IPS-15b (cell line): ENCODE results near the gene C9orf43.
"Not testable (repeated sequence)": the region's sequence is repeated elsewhere in the genome, so short reads cannot be mapped to it uniquely, and the experiment has no call there.

Source experiments
- H3K27me3 ChIP-seq: one replicate; pipeline ENCODE4 v1.6.1; 2013; ENCODE audit warnings: low read length; ENCODE audit not compliant: control insufficient read depth, insufficient read depth
- H3K36me3 ChIP-seq: one replicate; pipeline ENCODE4 v1.6.1; 2013; ENCODE audit warnings: low read length; ENCODE audit not compliant: control insufficient read depth, insufficient read depth
- H3K4me1 ChIP-seq: one replicate; pipeline ENCODE4 v1.6.1; 2013; ENCODE audit warnings: mild to moderate bottlenecking, low read length; ENCODE audit not compliant: control insufficient read depth, insufficient read depth
- H3K4me3 ChIP-seq: one replicate; pipeline ENCODE4 v1.5.1; 2013; ENCODE audit warnings: low read depth, low read length
- H3K9ac ChIP-seq: one replicate; pipeline ENCODE4 v1.6.1; 2013; ENCODE audit warnings: low read depth, mild to moderate bottlenecking, low read length
- H3K9me3 ChIP-seq: one replicate; pipeline ENCODE4 v1.6.1; 2013; ENCODE audit warnings: mild to moderate bottlenecking, low read length; ENCODE audit not compliant: control insufficient read depth, insufficient read depth

The C9orf43 gene

GRCh38 chr9:113403646-113404045 lies 6.9 kb upstream of the C9orf43 start:
- Histone ChIP-seq H3K9me3 (no peaks in the 10 kb centered on the region), H3K36me3 (peaks cover 10% of the 10 kb centered on the region), H3K9ac (no peak overlapping the region), H3K27me3 (no peaks in the 10 kb centered on the region), H3K4me3 (no peak overlapping the region), H3K4me1 (no peaks in the 10 kb centered on the region)

- H3K4me3 ChIP-seq, H3K27me3 ChIP-seq, H3K36me3 ChIP-seq, H3K9me3 ChIP-seq, H3K9ac ChIP-seq, H3K4me1 ChIP-seq: not testable (repeated sequence)
Observed at GRCh38 chr9:113406353-113406752, 4.2 kb upstream of the C9orf43 start.

- not testable (repeated sequence) for H3K4me1 ChIP-seq, H3K4me3 ChIP-seq, H3K27me3 ChIP-seq, H3K9me3 ChIP-seq, H3K36me3 ChIP-seq, H3K9ac ChIP-seq
Observed at GRCh38 chr9:113406873-113407511, 3.6 kb upstream of the C9orf43 start.

- H3K4me1 ChIP-seq: no peaks in the 10 kb centered on the region
- H3K9ac ChIP-seq: peak overlapping the region; percentile 90
- H3K27me3 ChIP-seq: no peaks in the 10 kb centered on the region
- peaks cover 10% of the 10 kb centered on the region for H3K36me3 ChIP-seq
- H3K4me3 ChIP-seq: peak overlapping the region; percentile 59
- no peaks in the 10 kb centered on the region for H3K9me3 ChIP-seq
Observed at GRCh38 chr9:113409481-113409880, 1.1 kb upstream of the C9orf43 start.

- peak overlapping the region; percentile 59 for H3K4me3 ChIP-seq
- no peaks in the 10 kb centered on the region for H3K9me3 ChIP-seq
- peak overlapping the region; percentile 90 for H3K9ac ChIP-seq
- H3K27me3 ChIP-seq: no peaks in the 10 kb centered on the region
- H3K36me3 ChIP-seq: peaks cover 10% of the 10 kb centered on the region
- no peaks in the 10 kb centered on the region for H3K4me1 ChIP-seq
Observed at GRCh38 chr9:113409883-113410206, 702 bp upstream of the C9orf43 start.

GRCh38 chr9:113416149-113416721 lies 5.7 kb downstream of the C9orf43 start:
- no peak overlapping the region for H3K9ac ChIP-seq
- no peaks in the 10 kb centered on the region for H3K9me3 ChIP-seq
- H3K36me3 ChIP-seq: no peaks in the 10 kb centered on the region
- H3K27me3 ChIP-seq: no peaks in the 10 kb centered on the region
- H3K4me1 ChIP-seq: no peaks in the 10 kb centered on the region
- H3K4me3 ChIP-seq: no peak overlapping the region

GRCh38 chr9:113417370-113417769 lies 6.8 kb downstream of the C9orf43 start:
- Histone ChIP-seq H3K4me1 (no peaks in the 10 kb centered on the region), H3K27me3 (no peaks in the 10 kb centered on the region), H3K9ac (no peak overlapping the region), H3K4me3 (no peak overlapping the region), H3K36me3 (no peaks in the 10 kb centered on the region), H3K9me3 (no peaks in the 10 kb centered on the region)

GRCh38 chr9:113421726-113422125 lies 11.2 kb downstream of the C9orf43 start:
- no peaks in the 10 kb centered on the region for H3K9me3 ChIP-seq
- H3K4me3 ChIP-seq: no peak overlapping the region
- H3K27me3 ChIP-seq: no peaks in the 10 kb centered on the region
- peaks cover 3% of the 10 kb centered on the region for H3K4me1 ChIP-seq
- H3K9ac ChIP-seq: no peak overlapping the region
- H3K36me3 ChIP-seq: no peaks in the 10 kb centered on the region

- Histone ChIP-seq H3K36me3 (no peaks in the 10 kb centered on the region), H3K4me3 (no peak overlapping the region), H3K4me1 (peaks cover 3% of the 10 kb centered on the region), H3K9me3 (no peaks in the 10 kb centered on the region), H3K27me3 (no peaks in the 10 kb centered on the region), H3K9ac (no peak overlapping the region)
Observed at GRCh38 chr9:113425072-113425471, 14.5 kb downstream of the C9orf43 start.

- Histone ChIP-seq H3K9ac (no peak overlapping the region), H3K4me3 (no peak overlapping the region), H3K36me3 (no peaks in the 10 kb centered on the region), H3K4me1 (peaks cover 3% of the 10 kb centered on the region), H3K27me3 (no peaks in the 10 kb centered on the region), H3K9me3 (no peaks in the 10 kb centered on the region)
Observed at GRCh38 chr9:113426701-113427100, 16.2 kb downstream of the C9orf43 start.

GRCh38 chr9:113427629-113428028 lies 17.1 kb downstream of the C9orf43 start:
- H3K9me3 ChIP-seq: no peaks in the 10 kb centered on the region
- H3K9ac ChIP-seq: no peak overlapping the region
- H3K36me3 ChIP-seq: no peaks in the 10 kb centered on the region
- no peak overlapping the region for H3K4me3 ChIP-seq
- H3K4me1 ChIP-seq: peaks cover 3% of the 10 kb centered on the region
- H3K27me3 ChIP-seq: no peaks in the 10 kb centered on the region

- Histone ChIP-seq H3K4me3 (no peak overlapping the region), H3K4me1 (peaks cover 3% of the 10 kb centered on the region), H3K9me3 (no peaks in the 10 kb centered on the region), H3K36me3 (no peaks in the 10 kb centered on the region), H3K27me3 (no peaks in the 10 kb centered on the region), H3K9ac (no peak overlapping the region)
Observed at GRCh38 chr9:113428062-113428615, 17.6 kb downstream of the C9orf43 start.
